Glutamatergic neuron (in vitro differentiated cells): ENCODE measurements around the gene SRSF4. TPM values are rescaled to one million over a fixed set of nuclear protein-coding genes. Genes with fewer than 3 reads are reported as not detected.
"Not testable (repeated sequence)": the region's sequence is repeated elsewhere in the genome, so short reads cannot be mapped to it uniquely, and the experiment has no call there.

Source experiments
- DNase-seq: peaks from one replicate; pipeline ENCODE4 v3.0.0; 2022
- H3K27ac Mint-ChIP-seq: one replicate; pipeline ENCODE4 v1.8.0; 2020; ENCODE audit warnings: mild to moderate bottlenecking, mixed read lengths, inconsistent platforms; ENCODE audit not compliant: unreplicated experiment
- H3K27me3 Mint-ChIP-seq: one replicate; pipeline ENCODE4 v1.8.0; 2020; ENCODE audit warnings: mild to moderate bottlenecking, moderate library complexity, mixed read lengths, inconsistent platforms; ENCODE audit not compliant: unreplicated experiment
- H3K36me3 Mint-ChIP-seq: one replicate; pipeline ENCODE4 v1.8.0; 2020; ENCODE audit warnings: mild to moderate bottlenecking, mixed read lengths, inconsistent platforms; ENCODE audit not compliant: unreplicated experiment
- H3K4me1 Mint-ChIP-seq: one replicate; pipeline ENCODE4 v1.8.0; 2020; ENCODE audit warnings: mild to moderate bottlenecking, low read depth, mixed read lengths, inconsistent platforms; ENCODE audit not compliant: unreplicated experiment
- H3K4me3 Mint-ChIP-seq: one replicate; pipeline ENCODE4 v1.8.0; 2020; ENCODE audit warnings: mild to moderate bottlenecking, mixed read lengths, inconsistent platforms; ENCODE audit not compliant: unreplicated experiment
- H3K9me3 Mint-ChIP-seq: one replicate; pipeline ENCODE4 v1.8.0; 2020; ENCODE audit warnings: mild to moderate bottlenecking, moderate library complexity, mixed read lengths, inconsistent platforms; ENCODE audit not compliant: unreplicated experiment
- total RNA-seq: library from RNA; stranded (reverse); fragmentation: NEBNext Ultra II Directional; extraction: Animal tissue kit (Norgen Biotek cat#: 25700); gene quantifications from one replicate; pipeline ENCODE4 v1.2.1, GENCODE V29; 2021; ENCODE audit not compliant: unreplicated experiment
- TF ChIP-seq, protein P1 (sequence below): fragments of 200-600 bp; sonication (generic); IDR thresholded peaks from one replicate; pipeline ENCODE4 v1.5.0; 2021; ENCODE audit not compliant: partially characterized antibody, unreplicated experiment

SRSF4 gene
- total RNA-seq, 1 donor from 2014 or later, result 69.0 TPM

DNA sequence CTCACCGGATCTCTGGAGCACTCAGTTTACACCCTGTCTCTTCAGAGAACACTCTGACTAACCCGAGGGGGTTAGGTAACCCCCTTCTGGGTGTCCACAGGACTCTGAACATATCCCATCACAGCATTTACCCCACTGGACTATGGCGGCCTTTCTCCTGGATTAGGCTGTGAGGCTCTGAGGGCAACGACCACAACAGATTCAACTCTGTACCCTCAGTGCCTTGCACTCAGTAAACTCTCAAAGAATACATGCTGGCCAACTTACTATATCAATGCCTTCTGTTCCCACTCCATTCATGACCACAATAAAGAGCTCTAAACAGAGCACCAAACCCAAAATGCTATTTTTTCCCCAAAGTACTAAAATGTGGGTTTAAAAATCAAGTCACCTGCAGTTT lies 43.7 kb upstream of the SRSF4 start:
- Mint-ChIP-seq H3K36me3 (peaks cover 4% of the 10 kb centered on the region), H3K27ac (no peak overlapping the region), H3K27me3 (peaks cover 8% of the 10 kb centered on the region), H3K4me3 (no peak overlapping the region), H3K4me1 (peaks cover 9% of the 10 kb centered on the region), H3K9me3 (peaks cover 3% of the 10 kb centered on the region)
- TF ChIP-seq, protein P1, sequence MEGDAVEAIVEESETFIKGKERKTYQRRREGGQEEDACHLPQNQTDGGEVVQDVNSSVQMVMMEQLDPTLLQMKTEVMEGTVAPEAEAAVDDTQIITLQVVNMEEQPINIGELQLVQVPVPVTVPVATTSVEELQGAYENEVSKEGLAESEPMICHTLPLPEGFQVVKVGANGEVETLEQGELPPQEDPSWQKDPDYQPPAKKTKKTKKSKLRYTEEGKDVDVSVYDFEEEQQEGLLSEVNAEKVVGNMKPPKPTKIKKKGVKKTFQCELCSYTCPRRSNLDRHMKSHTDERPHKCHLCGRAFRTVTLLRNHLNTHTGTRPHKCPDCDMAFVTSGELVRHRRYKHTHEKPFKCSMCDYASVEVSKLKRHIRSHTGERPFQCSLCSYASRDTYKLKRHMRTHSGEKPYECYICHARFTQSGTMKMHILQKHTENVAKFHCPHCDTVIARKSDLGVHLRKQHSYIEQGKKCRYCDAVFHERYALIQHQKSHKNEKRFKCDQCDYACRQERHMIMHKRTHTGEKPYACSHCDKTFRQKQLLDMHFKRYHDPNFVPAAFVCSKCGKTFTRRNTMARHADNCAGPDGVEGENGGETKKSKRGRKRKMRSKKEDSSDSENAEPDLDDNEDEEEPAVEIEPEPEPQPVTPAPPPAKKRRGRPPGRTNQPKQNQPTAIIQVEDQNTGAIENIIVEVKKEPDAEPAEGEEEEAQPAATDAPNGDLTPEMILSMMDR, result no peak
- no peak for DNase-seq

GRCh38 chr1:29224356-29224837 lies 42.7 kb upstream of the SRSF4 start:
- TF ChIP-seq, protein P1, result no peak
- peaks cover 9% of the 10 kb centered on the region for H3K4me1 Mint-ChIP-seq
- H3K27ac Mint-ChIP-seq, result no peak overlapping the region
- no peak overlapping the region for H3K4me3 Mint-ChIP-seq
- peaks cover 8% of the 10 kb centered on the region for H3K27me3 Mint-ChIP-seq
- H3K36me3 Mint-ChIP-seq, result peaks cover 4% of the 10 kb centered on the region
- peaks cover 1% of the 10 kb centered on the region for H3K9me3 Mint-ChIP-seq
- no peak for DNase-seq

DNA sequence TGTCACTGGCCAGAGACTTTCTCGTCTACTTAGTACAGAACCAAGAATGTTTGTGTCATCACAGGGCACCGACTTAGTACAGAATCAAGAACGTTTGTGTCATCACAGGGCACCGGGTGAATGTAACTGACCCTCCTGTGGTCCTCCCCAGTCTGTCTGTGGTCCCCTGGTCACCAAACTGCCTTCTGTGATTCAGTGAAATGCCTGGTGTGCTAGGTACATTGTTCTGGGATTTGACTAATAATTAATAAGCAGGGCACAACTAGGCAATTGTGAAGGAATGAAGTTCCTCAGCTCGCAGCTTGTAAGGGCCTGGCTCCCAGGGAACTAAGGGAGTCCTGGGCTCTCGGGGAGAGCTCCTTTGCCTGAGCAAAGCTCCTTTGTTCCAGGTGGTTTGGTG lies 41.8 kb upstream of the SRSF4 start:
- Mint-ChIP-seq H3K4me3 (no peak overlapping the region), H3K9me3 (no peaks in the 10 kb centered on the region), H3K27ac (no peak overlapping the region), H3K4me1 (peaks cover 9% of the 10 kb centered on the region), H3K36me3 (peaks cover 4% of the 10 kb centered on the region), H3K27me3 (peaks cover 8% of the 10 kb centered on the region)
- TF ChIP-seq, protein P1, result no peak
- DNase-seq, result no peak

DNA sequence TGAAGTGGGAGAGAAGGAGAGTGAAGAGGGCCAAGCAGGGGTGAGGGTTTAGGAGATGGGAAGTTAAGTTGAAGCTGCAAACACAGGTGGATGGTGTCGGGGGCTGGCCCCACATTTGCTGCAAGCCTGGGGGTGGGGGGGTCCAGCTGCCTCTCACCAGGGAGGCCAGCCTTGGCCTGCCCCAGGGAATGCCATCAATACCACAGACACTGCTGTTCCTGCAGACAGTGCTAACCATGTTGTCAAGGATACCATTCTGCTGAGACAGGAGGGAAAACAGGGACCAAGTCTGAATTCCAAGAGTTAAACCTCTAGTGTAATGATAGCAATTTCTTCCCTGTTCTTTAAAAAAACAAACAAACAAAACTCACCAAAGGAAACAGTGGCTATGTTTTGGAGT lies 41.0 kb upstream of the SRSF4 start:
- Mint-ChIP-seq H3K27me3 (peaks cover 8% of the 10 kb centered on the region), H3K36me3 (peaks cover 4% of the 10 kb centered on the region), H3K4me1 (peaks cover 9% of the 10 kb centered on the region), H3K4me3 (peak overlapping the region; percentile 30), H3K27ac (no peak overlapping the region), H3K9me3 (no peaks in the 10 kb centered on the region)
- DNase-seq, result no peak
- TF ChIP-seq, protein P1, result no peak

DNA sequence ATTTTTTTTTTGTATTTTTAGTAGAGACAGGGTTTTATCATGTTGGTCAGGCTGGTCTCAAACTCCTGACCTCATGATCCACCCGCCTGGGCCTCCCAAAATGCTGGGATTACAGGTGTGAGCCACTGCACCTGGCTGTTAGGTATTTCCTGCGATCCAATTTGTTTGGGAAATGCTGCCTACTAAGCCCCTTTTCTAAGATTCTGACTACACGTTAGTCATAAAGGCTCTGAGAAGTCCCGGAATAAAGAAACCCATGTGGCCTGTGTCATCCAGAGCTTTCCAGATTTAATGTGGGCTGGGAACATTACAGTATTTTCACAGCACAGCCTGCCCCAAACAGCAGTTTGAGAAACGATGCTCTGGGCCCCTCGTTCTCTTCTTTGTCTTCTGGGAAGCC lies 40.6 kb upstream of the SRSF4 start:
- not testable (repeated sequence) for H3K9me3 Mint-ChIP-seq, H3K4me3 Mint-ChIP-seq, H3K4me1 Mint-ChIP-seq, DNase-seq, H3K27me3 Mint-ChIP-seq, H3K36me3 Mint-ChIP-seq, H3K27ac Mint-ChIP-seq
